Stomach (tissue), 9 donors: Measurements from ENCODE around the gene CCDC141. TPM values are rescaled to one million over a fixed set of nuclear protein-coding genes. Genes with fewer than 3 reads are reported as not detected.
"Not testable (repeated sequence)": the region's sequence is repeated elsewhere in the genome, so short reads cannot be mapped to it uniquely, and the experiment has no call there.

Source experiments
- DNase-seq, 2 donors: peaks; one replicate each; pipeline versions ENCODE4 v3.0.0 to v3.0.0-alpha.2; 2013 to 2019
- H3K27ac ChIP-seq, 5 donors: fragments of 200-600 bp in 4 of 5; sonication (generic) in 4 of 5; one replicate each; pipeline ENCODE4 v1.5.1; 2013 to 2019; ENCODE audit warnings: mild to moderate bottlenecking in 1 of 5, moderate library complexity in 1 of 5
- H3K27me3 ChIP-seq, 3 donors: fragments of 200-600 bp; sonication (generic); one replicate each; pipeline ENCODE4 v1.5.1; 2017 to 2019; ENCODE audit warnings: mixed run types in 1 of 3
- H3K36me3 ChIP-seq, 4 donors: fragments of 200-600 bp; sonication (generic); 1 replicate in 3 of 4; 2 replicates in 1 of 4; pipeline ENCODE4 v1.5.1; 2016 to 2019
- H3K4me1 ChIP-seq, 4 donors: fragments of 200-600 bp; sonication (generic); one replicate each; pipeline ENCODE4 v1.5.1; 2016 to 2019
- H3K4me3 ChIP-seq, 4 donors: fragments of 200-600 bp; sonication (generic) in 3 of 4; one replicate each; pipeline ENCODE4 v1.5.1; 2016 to 2019; ENCODE audit warnings: mild to moderate bottlenecking in 1 of 4
- H3K9me3 ChIP-seq, 4 donors: fragments of 200-600 bp; sonication (generic); one replicate each; pipeline ENCODE4 v1.5.1; 2016 to 2019
- CTCF ChIP-seq, 7 experiments: fragments of 450-650 bp in 4 of 7; fragments of 200-600 bp in 3 of 7; sonication (generic) in 3 of 7; IDR thresholded peaks; one replicate each; pipeline ENCODE4 v1.5.1; 2016 to 2019; ENCODE audit warnings: antibody characterized with exemption in 7 of 7, control low read depth in 2 of 7, mild to moderate bottlenecking in 1 of 7
- EP300 ChIP-seq: sonication (generic); formaldehyde crosslinking; IDR thresholded peaks from one replicate; pipeline ENCODE4 v1.6.1; 2017; ENCODE audit warnings: antibody characterized with exemption
- POLR2A ChIP-seq, 4 donors: fragments of 450-650 bp; IDR thresholded peaks; one replicate each; pipeline ENCODE4 v1.6.1; 2016; ENCODE audit warnings: antibody characterized with exemption in 4 of 4, control low read depth in 2 of 4, mild to moderate bottlenecking in 1 of 4, moderate library complexity in 1 of 4
- POLR2AphosphoS5 ChIP-seq, 3 donors: sonication (generic); formaldehyde crosslinking; IDR thresholded peaks; one replicate each; pipeline ENCODE4 v1.6.1; 2016; ENCODE audit warnings: antibody characterized with exemption in 3 of 3
- WGBS, 5 donors: extraction: QIAGEN DNeasy Blood & Tissue Kit in 3 of 5; methylation state at CpG; one replicate each; pipeline versions ENCODE4 v1.1.5 to v1.1.7; 2013 to 2018; 5-methylcytosine and 5-hydroxymethylcytosine counted together
- intact Hi-C: fragments of 100-400 bp; cut with DNase I; formaldehyde crosslinking; loops from one replicate; pipeline ENCODE4 v1.15.1; 2023; ENCODE audit warnings: low total_unique reads
- polyA plus RNA-seq, 3 donors: library from polyadenylated mRNA; stranded (reverse); fragments of 200-250 nt; gene quantifications; one replicate each; pipeline ENCODE4 v1.2.3, GENCODE V29; 2013
- total RNA-seq, 5 donors: library from RNA; depleted of rRNA; stranded (reverse); fragments of >200 nt; gene quantifications; one replicate each; pipeline versions ENCODE4 v1.1.0 to v1.2.3, GENCODE V29; 2014 to 2016
- donor health status: healthy with polysubstance abuse.
- donor health status: Bipolar disorder and iron deficiency.
- donor health status: healthy.

The CCDC141 gene
- total and polyA plus RNA-seq, 8 donors: 0.10 to 12.5 (median 1.2) TPM; not detected in 1

- Histone ChIP-seq H3K36me3 (no peaks in the 10 kb centered on the region), H3K9me3 (no peaks in the 10 kb centered on the region), H3K27ac (no peak overlapping the region), H3K27me3 (no peaks in the 10 kb centered on the region), H3K4me3 (no peak overlapping the region), H3K4me1 (peaks cover 0 to 13% (median 3%) of the 10 kb centered on the region in 4 donors)
- TF ChIP-seq POLR2A (IDR thresholded peaks at IDR 0.05) (no peak), CTCF (IDR thresholded peaks at IDR 0.05) (no peak), EP300 (no peak), POLR2AphosphoS5 (IDR thresholded peaks at IDR 0.05) (no peak)
- intact Hi-C loops: no loop called here
- WGBS, 5 donors: 89 to 93% (median 91%) methylated on average over 2 of the region's 2 CpGs
- DNase-seq: no peak
These were observed 9.2 kb upstream of the CCDC141 start for GRCh38 chr2:179059026-179059700.

GRCh38 chr2:179057737-179058136 is 7.8 kb upstream of the CCDC141 start:
- TF ChIP-seq POLR2AphosphoS5 (IDR thresholded peaks at IDR 0.05) (no peak), POLR2A (IDR thresholded peaks at IDR 0.05) (no peak), EP300 (no peak), CTCF (IDR thresholded peaks at IDR 0.05) (no peak)
- H3K9me3 ChIP-seq: no peaks in the 10 kb centered on the region
- no peak for DNase-seq
- no peak overlapping the region for H3K4me3 ChIP-seq
- no peak overlapping the region for H3K27ac ChIP-seq
- intact Hi-C loops: no loop called here
- WGBS, 5 donors: 85 to 97% (median 92%) methylated on average over 5 of the region's 5 CpGs
- H3K4me1 ChIP-seq: peaks cover 0 to 13% (median 3%) of the 10 kb centered on the region in 4 donors
- H3K36me3 ChIP-seq: no peaks in the 10 kb centered on the region
- H3K27me3 ChIP-seq: no peaks in the 10 kb centered on the region

DNA sequence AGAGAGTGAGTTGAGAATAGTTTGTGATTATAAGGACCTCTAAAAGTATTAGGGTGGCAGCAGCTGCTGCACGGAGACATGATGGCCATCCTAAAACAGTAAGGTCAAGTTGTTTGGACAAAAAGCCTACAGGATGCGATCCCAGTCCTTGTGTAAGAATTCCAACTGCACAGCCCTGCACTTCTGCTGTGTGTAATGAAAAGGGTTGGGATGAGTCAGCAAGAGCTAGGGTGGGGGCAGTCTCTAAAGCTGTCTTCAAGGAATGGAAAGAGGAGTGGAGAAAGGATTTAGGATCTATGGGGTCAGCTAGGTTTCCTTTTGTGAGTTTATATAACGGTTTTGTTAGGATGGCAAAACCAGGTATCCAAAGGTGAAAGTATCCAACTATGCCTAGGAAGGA is 3.6 kb upstream of the CCDC141 start:
- H3K9me3 ChIP-seq, H3K4me3 ChIP-seq, H3K27ac ChIP-seq, H3K36me3 ChIP-seq, H3K27me3 ChIP-seq, intact Hi-C loops, DNase-seq: not testable (repeated sequence)
- 87 to 94% (median 90%) methylated on average over 3 of the region's 3 CpGs for WGBS, 5 donors
- peaks cover 0 to 36% (median 15%) of the 10 kb centered on the region in 4 donors for H3K4me1 ChIP-seq

- TF ChIP-seq POLR2A (IDR thresholded peaks at IDR 0.05) (no peak), POLR2AphosphoS5 (IDR thresholded peaks at IDR 0.05) (no peak)
- 72 to 79% (median 77%) methylated on average over 4 of the region's 4 CpGs for WGBS, 5 donors
- H3K9me3 ChIP-seq: no peaks in the 10 kb centered on the region
- no peaks in the 10 kb centered on the region for H3K36me3 ChIP-seq
- no peak for DNase-seq
- H3K27ac ChIP-seq: no peak overlapping the region
- intact Hi-C loops: no loop called here
- no peak overlapping the region for H3K4me3 ChIP-seq
- no peaks in the 10 kb centered on the region for H3K27me3 ChIP-seq
- H3K4me1 ChIP-seq: peaks cover 0 to 31% (median 14%) of the 10 kb centered on the region in 4 donors
These were observed 1.3 kb upstream of the CCDC141 start for GRCh38 chr2:179051250-179051649.

DNA sequence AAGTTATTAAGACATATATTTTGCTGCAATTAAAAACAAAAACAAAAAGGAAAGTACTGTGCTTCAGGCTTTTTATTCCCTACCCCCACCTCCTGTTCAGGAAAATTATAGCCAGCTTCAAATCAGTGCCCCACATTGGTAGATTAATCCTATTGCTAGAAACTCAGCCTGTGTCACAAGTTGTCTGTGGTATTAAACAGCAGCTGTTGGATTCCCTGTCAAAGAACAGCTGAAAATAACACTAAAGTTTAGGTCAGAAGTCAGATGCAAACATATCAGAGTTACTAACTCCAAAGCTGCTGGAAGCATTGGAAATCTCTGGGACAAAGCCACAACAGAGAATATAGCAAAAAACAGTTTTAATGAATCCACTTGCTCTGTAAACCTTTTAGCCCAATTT is 818 bp upstream of the CCDC141 start:
- no peaks in the 10 kb centered on the region for H3K36me3 ChIP-seq
- TF ChIP-seq POLR2A (IDR thresholded peaks at IDR 0.05) (no peak), CTCF (IDR thresholded peaks at IDR 0.05) (no peak), POLR2AphosphoS5 (IDR thresholded peaks at IDR 0.05) (no peak), EP300 (no peak)
- DNase-seq: no peak
- no peaks in the 10 kb centered on the region for H3K9me3 ChIP-seq
- H3K27me3 ChIP-seq: no peaks in the 10 kb centered on the region
- H3K27ac ChIP-seq: no peak overlapping the region
- peaks cover 0 to 31% (median 14%) of the 10 kb centered on the region in 4 donors for H3K4me1 ChIP-seq
- H3K4me3 ChIP-seq: no peak overlapping the region
- intact Hi-C loops: no loop called here
